ENCODE data around the gene MBNL1.
A peak's percentile ranks its signal among the peaks of the same experiment; 100 is the strongest.

The MBNL1 gene

GRCh38 chr3:152457500-152458375 is 189.0 kb downstream of the MBNL1 start:
- DNase-seq = no peak

- no peak for DNase-seq
These were observed 189.8 kb downstream of the MBNL1 start for GRCh38 chr3:152458376-152459117.

- no peak for DNase-seq
These were observed 190.4 kb downstream of the MBNL1 start for GRCh38 chr3:152459118-152459515.

- no peak for DNase-seq
These were observed 190.8 kb downstream of the MBNL1 start for GRCh38 chr3:152459572-152459971.

GRCh38 chr3:152460936-152461335 is 192.2 kb downstream of the MBNL1 start:
- DNase-seq = no peak

GRCh38 chr3:152461460-152461859 is 192.7 kb downstream of the MBNL1 start:
- no peak for DNase-seq

- DNase-seq = no peak
These were observed 198.1 kb downstream of the MBNL1 start for GRCh38 chr3:152466784-152467183.

- no peak for DNase-seq
These were observed 200.7 kb downstream of the MBNL1 start for GRCh38 chr3:152469248-152470025.

GRCh38 chr3:152470095-152470494 is 201.4 kb downstream of the MBNL1 start:
- no peak for DNase-seq

- no peak for DNase-seq
These were observed 202.2 kb downstream of the MBNL1 start for GRCh38 chr3:152470893-152471292.

GRCh38 chr3:152471814-152472671 is 203.3 kb downstream of the MBNL1 start:
- DNase-seq = peak; percentile 70

- no peak for DNase-seq
These were observed 203.9 kb downstream of the MBNL1 start for GRCh38 chr3:152472672-152472954.

GRCh38 chr3:152474585-152474984 is 205.9 kb downstream of the MBNL1 start:
- DNase-seq = peak; percentile 59

GRCh38 chr3:152477422-152477821 is 208.7 kb downstream of the MBNL1 start:
- DNase-seq = no peak

GRCh38 chr3:152480282-152480953 is 211.7 kb downstream of the MBNL1 start:
- DNase-seq = no peak

- DNase-seq = no peak
These were observed 217.6 kb downstream of the MBNL1 start for GRCh38 chr3:152486364-152486763.

- DNase-seq = no peak
These were observed 219.7 kb downstream of the MBNL1 start for GRCh38 chr3:152488449-152488848.

- no peak for DNase-seq
These were observed 223.2 kb downstream of the MBNL1 start for GRCh38 chr3:152491922-152492321.

GRCh38 chr3:152496286-152496685 is 227.6 kb downstream of the MBNL1 start:
- no peak for DNase-seq

- DNase-seq = no peak
These were observed 228.0 kb downstream of the MBNL1 start for GRCh38 chr3:152496716-152497115.

GRCh38 chr3:152497457-152497856 is 228.7 kb downstream of the MBNL1 start:
- no peak for DNase-seq

GRCh38 chr3:152497890-152498289 is 229.2 kb downstream of the MBNL1 start:
- DNase-seq = no peak
